Measurements from ENCODE around the gene DGCR8. TPM values are rescaled to one million over a fixed set of nuclear protein-coding genes. Genes with fewer than 3 reads are reported as not detected.

DGCR8 gene
- total RNA-seq, 4 donors from 2014 or later = 13.2 to 56.2 (median 33.5) TPM

DNA sequence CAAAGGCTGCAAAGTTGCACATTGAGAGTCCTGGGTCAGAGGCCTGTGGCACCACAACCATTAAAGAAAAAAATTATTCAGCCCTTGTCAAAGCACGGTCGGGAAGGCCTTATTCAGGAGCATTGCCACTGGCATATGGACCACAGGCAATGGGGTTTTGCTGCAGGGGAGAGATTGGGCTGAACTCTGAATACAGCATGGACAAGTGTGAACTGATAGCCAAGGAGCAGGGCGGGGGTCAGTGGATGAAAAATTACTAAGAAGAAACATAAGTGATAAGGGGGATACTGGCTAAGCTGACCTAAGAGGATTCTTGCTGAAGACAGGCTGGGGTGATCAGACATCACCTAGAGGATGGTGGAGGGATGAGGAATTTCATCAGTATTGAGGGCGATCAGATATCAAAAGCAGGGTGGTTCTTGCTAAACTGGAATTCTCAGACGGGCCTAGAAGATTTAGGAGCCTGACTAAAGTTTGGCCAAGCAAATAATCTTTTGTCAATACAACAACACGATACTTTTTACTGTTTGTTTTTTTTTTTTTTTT, 3.3 kb upstream of the DGCR8 start:
- Histone ChIP-seq H3K9me3 (no peaks in the 10 kb centered on the region), H3K27me3 (no peaks in the 10 kb centered on the region), H3K27ac (no peak overlapping the region), H3K36me3 (no peaks in the 10 kb centered on the region), H3K4me1 (peaks cover 0 to 7% of the 10 kb centered on the region in 2 donors), H3K4me3 (no peak overlapping the region)
- intact Hi-C loops (cut with DNase I; ENCODE audit: low total_unique reads) = no loop called here
- DNase-seq = no peak
- TF ChIP-seq POLR2A (IDR thresholded peaks at IDR 0.05) = no peak
- TF ChIP-seq, protein P1, sequence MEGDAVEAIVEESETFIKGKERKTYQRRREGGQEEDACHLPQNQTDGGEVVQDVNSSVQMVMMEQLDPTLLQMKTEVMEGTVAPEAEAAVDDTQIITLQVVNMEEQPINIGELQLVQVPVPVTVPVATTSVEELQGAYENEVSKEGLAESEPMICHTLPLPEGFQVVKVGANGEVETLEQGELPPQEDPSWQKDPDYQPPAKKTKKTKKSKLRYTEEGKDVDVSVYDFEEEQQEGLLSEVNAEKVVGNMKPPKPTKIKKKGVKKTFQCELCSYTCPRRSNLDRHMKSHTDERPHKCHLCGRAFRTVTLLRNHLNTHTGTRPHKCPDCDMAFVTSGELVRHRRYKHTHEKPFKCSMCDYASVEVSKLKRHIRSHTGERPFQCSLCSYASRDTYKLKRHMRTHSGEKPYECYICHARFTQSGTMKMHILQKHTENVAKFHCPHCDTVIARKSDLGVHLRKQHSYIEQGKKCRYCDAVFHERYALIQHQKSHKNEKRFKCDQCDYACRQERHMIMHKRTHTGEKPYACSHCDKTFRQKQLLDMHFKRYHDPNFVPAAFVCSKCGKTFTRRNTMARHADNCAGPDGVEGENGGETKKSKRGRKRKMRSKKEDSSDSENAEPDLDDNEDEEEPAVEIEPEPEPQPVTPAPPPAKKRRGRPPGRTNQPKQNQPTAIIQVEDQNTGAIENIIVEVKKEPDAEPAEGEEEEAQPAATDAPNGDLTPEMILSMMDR (IDR thresholded peaks at IDR 0.05) = no peak

DNA sequence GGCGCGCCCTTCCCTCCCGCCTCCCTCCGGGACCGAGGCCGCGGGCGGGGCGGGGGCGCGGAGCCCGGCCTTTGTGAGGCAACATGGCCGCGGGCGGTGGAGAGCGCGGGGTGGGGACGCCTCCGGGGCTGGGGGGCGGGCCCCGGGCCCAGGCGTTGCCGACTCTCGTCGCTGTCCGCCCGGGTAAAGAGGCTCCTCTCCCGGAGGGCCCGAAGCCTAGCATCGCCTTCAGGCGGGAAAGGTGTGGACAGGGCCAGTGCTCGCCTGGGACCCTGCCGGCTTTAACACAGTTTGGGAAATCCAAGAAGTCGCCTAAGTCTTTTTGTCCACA, 369 bp downstream of the DGCR8 start:
- Histone ChIP-seq H3K27ac (peak overlapping the region; percentile 88 to 89), H3K9me3 (no peaks in the 10 kb centered on the region), H3K27me3 (no peaks in the 10 kb centered on the region), H3K4me3 (peak overlapping the region; percentile 80 to 87), H3K36me3 (no peaks in the 10 kb centered on the region), H3K4me1 (peaks cover 0 to 32% of the 10 kb centered on the region in 2 donors)
- TF ChIP-seq POLR2A (IDR thresholded peaks at IDR 0.05) = no peak
- DNase-seq = peak; percentile 40 to 54
- intact Hi-C loops (cut with DNase I; ENCODE audit: low total_unique reads) = no loop called here

DNA sequence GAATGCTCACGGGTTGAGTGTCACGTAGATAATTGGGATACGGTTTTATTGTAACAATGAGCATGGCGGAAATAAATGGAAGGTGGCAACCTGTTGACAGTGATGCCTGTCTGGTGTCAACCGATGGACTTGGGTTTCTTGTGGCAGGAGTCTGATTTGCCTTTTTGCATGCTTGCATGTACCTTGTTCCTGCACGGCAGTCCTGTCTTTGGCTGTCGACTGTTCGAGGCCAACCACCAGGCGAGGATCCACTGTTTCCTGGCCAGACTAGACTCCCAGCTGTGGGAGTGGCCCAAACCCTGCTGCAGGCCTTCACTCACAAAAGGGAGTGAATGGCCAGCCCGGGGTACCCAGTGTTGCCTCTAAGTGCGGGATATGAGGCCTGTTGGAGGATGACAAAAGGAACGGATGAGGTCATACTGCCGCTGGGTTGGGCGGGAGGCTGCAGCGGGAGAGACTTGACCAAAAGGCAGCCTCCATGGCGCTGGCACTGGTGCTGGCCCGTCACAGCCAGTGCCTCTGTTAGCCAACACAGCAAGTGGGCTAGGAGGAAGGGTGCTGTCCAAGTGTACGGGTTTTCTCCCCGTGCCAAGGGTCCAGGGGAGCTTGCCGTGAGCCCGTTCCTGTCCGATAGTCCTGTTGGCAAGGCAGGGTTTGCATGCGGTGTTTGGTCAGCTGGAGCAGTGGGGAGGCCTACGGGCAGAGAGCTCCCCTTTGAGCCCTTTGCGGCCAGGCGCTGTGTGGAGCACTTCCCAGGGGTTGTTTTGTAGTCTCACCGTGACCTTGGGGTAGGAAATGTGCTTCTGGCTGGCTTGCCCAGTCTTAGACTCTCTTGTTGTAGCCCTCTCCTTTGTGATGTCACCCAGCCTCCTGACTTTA, 974 bp downstream of the DGCR8 start:
- Histone ChIP-seq H3K27ac (peak overlapping the region; percentile 88 to 89), H3K4me1 (peaks cover 0 to 32% of the 10 kb centered on the region in 2 donors)
- DNase-seq = no peak

DNA sequence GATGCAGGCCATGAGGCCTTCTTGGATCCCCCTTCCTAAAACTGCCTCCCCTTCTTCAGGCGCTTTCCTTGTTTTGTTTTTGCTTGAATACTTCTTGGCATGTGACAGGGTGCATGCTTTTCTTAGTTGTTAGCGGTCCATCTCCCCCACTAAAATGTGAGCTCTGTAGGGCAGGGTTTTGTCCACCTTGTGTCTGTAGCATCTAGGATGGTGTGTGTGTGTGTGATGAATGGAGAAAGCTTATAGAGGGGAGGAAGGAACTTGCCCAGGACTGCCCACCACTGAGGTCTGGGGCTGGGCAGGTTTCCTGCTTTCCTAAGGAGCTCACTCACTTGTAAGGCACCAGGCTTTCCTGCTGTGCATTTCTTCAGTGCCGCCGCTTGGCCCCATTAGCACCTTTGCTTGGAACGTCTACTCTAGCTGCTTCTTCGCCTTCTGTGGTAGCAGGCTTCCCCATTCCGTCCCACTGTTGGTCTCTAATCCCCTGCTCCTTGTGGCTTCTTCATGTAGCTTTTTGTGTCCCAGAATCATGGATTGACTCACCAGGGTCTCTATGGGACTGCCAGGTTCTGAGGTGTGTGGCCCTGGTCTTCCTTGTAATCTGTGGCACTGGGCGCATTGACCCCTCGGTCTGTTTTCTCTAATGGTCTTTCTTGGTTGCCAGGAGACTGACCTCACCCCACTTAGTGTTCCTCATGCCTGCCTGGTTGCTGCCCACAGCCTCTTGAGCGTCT, 3.3 kb downstream of the DGCR8 start:
- no peaks in the 10 kb centered on the region for H3K27me3 ChIP-seq
- no peaks in the 10 kb centered on the region for H3K9me3 ChIP-seq
- peaks cover 0 to 32% of the 10 kb centered on the region in 2 donors for H3K4me1 ChIP-seq
- no peak overlapping the region for H3K4me3 ChIP-seq
- TF ChIP-seq, protein P1 (IDR thresholded peaks at IDR 0.05) = no peak
- TF ChIP-seq POLR2A (IDR thresholded peaks at IDR 0.05) = no peak
- intact Hi-C loops (cut with DNase I; ENCODE audit: low total_unique reads) = no loop called here
- no peak overlapping the region for H3K27ac ChIP-seq
- no peak for DNase-seq
- H3K36me3 ChIP-seq = no peaks in the 10 kb centered on the region

More for the DNA sequence above, 974 bp downstream of the DGCR8 start:
- TF ChIP-seq, protein P1 (IDR thresholded peaks at IDR 0.05) = no peak
- TF ChIP-seq POLR2A (IDR thresholded peaks at IDR 0.05) = no peak
- H3K36me3 ChIP-seq = no peaks in the 10 kb centered on the region
- H3K27me3 ChIP-seq = no peaks in the 10 kb centered on the region
- intact Hi-C loops (cut with DNase I; ENCODE audit: low total_unique reads) = no loop called here
- H3K9me3 ChIP-seq = no peaks in the 10 kb centered on the region
- peak overlapping the region; percentile 80 to 87 for H3K4me3 ChIP-seq

DNA sequence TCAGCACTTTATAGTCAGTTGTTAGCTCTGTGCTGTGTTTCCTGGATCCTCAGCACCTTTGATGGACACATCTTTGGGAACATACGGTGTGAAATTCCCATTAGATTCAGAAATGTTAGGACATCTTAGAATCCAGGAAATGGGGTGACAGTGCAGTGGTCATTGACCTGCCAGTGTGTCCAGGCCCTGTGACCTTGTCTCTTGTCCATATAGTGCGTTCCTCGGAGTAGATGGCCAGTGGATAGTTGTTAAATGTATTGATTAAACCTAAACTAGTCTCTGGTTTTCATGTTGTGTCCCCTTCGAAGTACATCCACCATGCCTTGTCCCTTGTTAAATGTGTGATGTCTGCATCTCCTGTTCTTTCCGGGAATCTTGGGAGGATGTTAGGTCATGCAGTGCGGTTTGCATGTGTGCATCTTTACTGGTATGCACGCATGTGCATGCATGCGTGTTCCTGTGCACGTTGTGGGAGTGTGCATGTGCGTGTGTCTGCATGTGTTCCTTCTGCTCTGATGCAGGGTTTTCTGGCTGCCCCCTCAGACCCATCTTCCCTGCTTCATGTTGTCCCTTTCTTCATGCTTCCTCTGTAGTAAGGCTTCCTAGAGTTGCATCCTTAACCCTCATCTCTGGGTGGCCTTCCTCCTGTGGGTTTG, 4.0 kb downstream of the DGCR8 start:
- Histone ChIP-seq H3K36me3 (no peaks in the 10 kb centered on the region), H3K27me3 (no peaks in the 10 kb centered on the region), H3K4me3 (no peak overlapping the region), H3K9me3 (no peaks in the 10 kb centered on the region), H3K27ac (no peak overlapping the region), H3K4me1 (peaks cover 0 to 32% of the 10 kb centered on the region in 2 donors)
- DNase-seq = no peak
- intact Hi-C loops (cut with DNase I; ENCODE audit: low total_unique reads) = no loop called here
- TF ChIP-seq POLR2A (IDR thresholded peaks at IDR 0.05) = no peak
- TF ChIP-seq, protein P1 (IDR thresholded peaks at IDR 0.05) = no peak

Measured in uterus (tissue), 4 donors.